Sigmoid colon (tissue), 4 donors: ENCODE results near the gene IGF2BP2.
"Not testable (repeated sequence)": the region's sequence is repeated elsewhere in the genome, so short reads cannot be mapped to it uniquely, and the experiment has no call there.

Experiments used
- CTCF ChIP-seq, 4 experiments: fragments of 450-650 bp in 3 of 4; fragments of 200-600 bp in 1 of 4; IDR thresholded peaks; one replicate each; pipeline ENCODE4 v1.5.1; 2016 to 2019; ENCODE audit warnings: antibody characterized with exemption in 4 of 4, mild to moderate bottlenecking in 3 of 4, moderate library complexity in 2 of 4
- EP300 ChIP-seq, 4 donors: sonication (generic); formaldehyde crosslinking; IDR thresholded peaks; one replicate each; pipeline ENCODE4 v1.6.1; 2017; ENCODE audit warnings: antibody characterized with exemption in 4 of 4
- POLR2A ChIP-seq, 2 donors: fragments of 450-650 bp; IDR thresholded peaks; one replicate each; pipeline ENCODE4 v1.6.1; 2016; ENCODE audit warnings: antibody characterized with exemption in 2 of 2, mild to moderate bottlenecking in 2 of 2, moderate library complexity in 2 of 2
- POLR2AphosphoS5 ChIP-seq, 4 donors: sonication (generic); formaldehyde crosslinking; IDR thresholded peaks; one replicate each; pipeline ENCODE4 v1.6.1; 2017; ENCODE audit warnings: antibody characterized with exemption in 4 of 4

- not testable (repeated sequence) for TF ChIP-seq POLR2AphosphoS5, CTCF, POLR2A, EP300 (IDR thresholded peaks at IDR 0.05)
These were observed 28.9 kb upstream of the IGF2BP2 start for GRCh38 chr3:185853771-185854170.
